ENCODE results near the gene ASIC5.
A peak's percentile ranks its signal among the peaks of the same experiment; 100 is the strongest.

The ASIC5 gene

DNA sequence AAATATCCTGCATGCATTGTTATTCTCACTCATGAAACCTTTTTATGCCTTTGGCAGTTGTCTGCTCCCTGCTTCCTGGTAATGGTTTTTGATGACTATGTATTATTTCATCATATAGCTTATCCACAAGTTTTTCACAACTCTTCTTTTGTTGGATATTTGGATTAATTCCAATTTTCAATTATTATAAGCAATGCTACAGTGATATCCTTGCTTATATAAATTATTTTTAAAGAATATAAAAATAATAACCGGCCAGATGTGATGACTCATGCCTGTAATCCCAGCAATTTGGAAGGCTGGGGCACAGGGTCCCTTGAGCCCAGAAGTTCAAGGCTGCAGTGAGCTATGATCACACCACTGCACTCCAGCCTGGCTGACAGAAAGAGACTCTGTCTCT lies 47.0 kb downstream of the ASIC5 start:
- TF ChIP-seq, protein P1, sequence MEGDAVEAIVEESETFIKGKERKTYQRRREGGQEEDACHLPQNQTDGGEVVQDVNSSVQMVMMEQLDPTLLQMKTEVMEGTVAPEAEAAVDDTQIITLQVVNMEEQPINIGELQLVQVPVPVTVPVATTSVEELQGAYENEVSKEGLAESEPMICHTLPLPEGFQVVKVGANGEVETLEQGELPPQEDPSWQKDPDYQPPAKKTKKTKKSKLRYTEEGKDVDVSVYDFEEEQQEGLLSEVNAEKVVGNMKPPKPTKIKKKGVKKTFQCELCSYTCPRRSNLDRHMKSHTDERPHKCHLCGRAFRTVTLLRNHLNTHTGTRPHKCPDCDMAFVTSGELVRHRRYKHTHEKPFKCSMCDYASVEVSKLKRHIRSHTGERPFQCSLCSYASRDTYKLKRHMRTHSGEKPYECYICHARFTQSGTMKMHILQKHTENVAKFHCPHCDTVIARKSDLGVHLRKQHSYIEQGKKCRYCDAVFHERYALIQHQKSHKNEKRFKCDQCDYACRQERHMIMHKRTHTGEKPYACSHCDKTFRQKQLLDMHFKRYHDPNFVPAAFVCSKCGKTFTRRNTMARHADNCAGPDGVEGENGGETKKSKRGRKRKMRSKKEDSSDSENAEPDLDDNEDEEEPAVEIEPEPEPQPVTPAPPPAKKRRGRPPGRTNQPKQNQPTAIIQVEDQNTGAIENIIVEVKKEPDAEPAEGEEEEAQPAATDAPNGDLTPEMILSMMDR (conservative IDR thresholded peaks at IDR 0.05): no peak
- no peak for TF ChIP-seq ZFX (IDR thresholded peaks at IDR 0.05)
- no peak overlapping the region for H3K27ac ChIP-seq

- no peak for TF ChIP-seq ZFX (IDR thresholded peaks at IDR 0.05)
- TF ChIP-seq, protein P1 (conservative IDR thresholded peaks at IDR 0.05): no peak
- no peak overlapping the region for H3K27ac ChIP-seq
Measured at GRCh38 chr4:155818639-155819038, 47.4 kb downstream of the ASIC5 start.

GRCh38 chr4:155811083-155811482 lies 55.0 kb downstream of the ASIC5 start:
- TF ChIP-seq, protein P1 (conservative IDR thresholded peaks at IDR 0.05): no peak
- no peak for TF ChIP-seq ZFX (IDR thresholded peaks at IDR 0.05)

GRCh38 chr4:155809835-155810234 lies 56.2 kb downstream of the ASIC5 start:
- H3K27ac ChIP-seq: no peak overlapping the region
- TF ChIP-seq ZFX (IDR thresholded peaks at IDR 0.05): no peak
- TF ChIP-seq, protein P1 (conservative IDR thresholded peaks at IDR 0.05): peak; percentile 75

More at GRCh38 chr4:155811083-155811482, 55.0 kb downstream of the ASIC5 start:
- H3K27ac ChIP-seq: no peak overlapping the region

DNA sequence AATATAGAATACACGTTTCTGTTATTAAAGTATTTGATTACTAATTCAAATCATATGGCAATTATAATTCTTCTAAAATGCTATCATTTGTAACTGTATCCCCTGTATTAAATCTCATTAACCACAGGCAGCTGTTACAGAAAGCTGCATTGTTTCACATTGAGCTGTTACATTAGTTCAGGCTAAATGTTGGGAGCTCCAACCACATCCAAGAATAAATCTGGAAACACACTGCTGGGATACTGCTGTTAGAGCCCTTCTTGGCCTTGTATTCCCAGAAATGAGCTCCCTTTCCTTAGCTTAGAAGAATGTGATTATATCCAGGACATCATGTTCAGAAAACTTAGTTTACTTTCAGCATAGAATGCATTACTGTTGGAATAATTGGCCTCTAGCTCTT lies 59.1 kb downstream of the ASIC5 start:
- TF ChIP-seq, protein P1 (conservative IDR thresholded peaks at IDR 0.05): no peak
- TF ChIP-seq ZFX (IDR thresholded peaks at IDR 0.05): no peak
- H3K27ac ChIP-seq: no peak overlapping the region

- no peak overlapping the region for H3K27ac ChIP-seq
Measured at GRCh38 chr4:155805016-155805415, 61.1 kb downstream of the ASIC5 start.

GRCh38 chr4:155802190-155802959 lies 63.7 kb downstream of the ASIC5 start:
- no peak overlapping the region for H3K27ac ChIP-seq

More at GRCh38 chr4:155805016-155805415, 61.1 kb downstream of the ASIC5 start:
- TF ChIP-seq, protein P1 (conservative IDR thresholded peaks at IDR 0.05): no peak
- TF ChIP-seq ZFX (IDR thresholded peaks at IDR 0.05): no peak

More at GRCh38 chr4:155802190-155802959, 63.7 kb downstream of the ASIC5 start:
- TF ChIP-seq, protein P1 (conservative IDR thresholded peaks at IDR 0.05): no peak
- TF ChIP-seq ZFX (IDR thresholded peaks at IDR 0.05): no peak

All from C4-2B (cell line).